SU-DHL-6 (cell line): ENCODE measurements around the gene LLGL2.

Experiments used
- H2AFZ ChIP-seq: fragments of 200-600 bp; sonication (generic); 2 replicates; pipeline ENCODE4 v1.6.1; 2014; ENCODE audit warnings: low read depth, mild to moderate bottlenecking, moderate library complexity, mixed read lengths, antibody characterized with exemption, low read length; ENCODE audit not compliant: severe bottlenecking
- H3F3A ChIP-seq: fragments of 200-600 bp; shearing (Covaris generic); 2 replicates; pipeline ENCODE4 v1.6.0; 2016; ENCODE audit warnings: antibody characterized with exemption, mild to moderate bottlenecking; ENCODE audit not compliant: insufficient read depth
- H3K27ac ChIP-seq: fragments of 200-600 bp; sonication (generic); 2 replicates; pipeline ENCODE4 v1.5.1; 2016; ENCODE audit warnings: low read depth, mild to moderate bottlenecking, low read length, moderate library complexity, mixed read lengths
- H3K27me3 ChIP-seq: fragments of 200-600 bp; sonication (generic), shearing (Covaris generic); 2 replicates; pipeline ENCODE4 v1.6.0; 2014; ENCODE audit warnings: mild to moderate bottlenecking, low read length
- H3K36me3 ChIP-seq: fragments of 200-600 bp; sonication (generic); 2 replicates; pipeline ENCODE4 v1.6.1; 2014; ENCODE audit warnings: mild to moderate bottlenecking, low read length, mixed read lengths
- H3K4me2 ChIP-seq: fragments of 300-600, 200-600 bp; shearing (Covaris generic), sonication (generic); 2 replicates; pipeline ENCODE4 v1.6.0; 2014; ENCODE audit warnings: low read length, low read depth, mild to moderate bottlenecking; ENCODE audit not compliant: poor library complexity, severe bottlenecking
- H3K4me3 ChIP-seq: fragments of 200-600 bp; sonication (generic); 2 replicates; pipeline ENCODE4 v1.5.1; 2014; ENCODE audit warnings: antibody characterized with exemption, low read length, mild to moderate bottlenecking, mixed read lengths; ENCODE audit not compliant: insufficient read depth, poor library complexity, severe bottlenecking
- H3K79me2 ChIP-seq: fragments of 200-600 bp; sonication (generic); 2 replicates; pipeline ENCODE4 v1.6.1; 2014; ENCODE audit warnings: mild to moderate bottlenecking, low read length, moderate library complexity; ENCODE audit not compliant: insufficient read depth
- H3K9ac ChIP-seq: fragments of 200-600 bp; sonication (generic); 2 replicates; pipeline ENCODE4 v1.7.0; 2014; ENCODE audit warnings: mild to moderate bottlenecking, low read length
- H3K9me2 ChIP-seq: fragments of 200-600 bp; sonication (generic); replicated peaks from 2 replicates; pipeline ENCODE4 v1.6.1; 2014; ENCODE audit warnings: low read length; ENCODE audit not compliant: insufficient read depth
- H3K9me3 ChIP-seq: fragments of 200-600 bp; sonication (generic); 2 replicates; pipeline ENCODE4 v1.6.1; 2014; ENCODE audit warnings: low read length, mixed read lengths; ENCODE audit not compliant: insufficient read depth
- H4K20me1 ChIP-seq: fragments of 200-600 bp; sonication (generic); 2 replicates; pipeline ENCODE4 v1.6.1; 2014; ENCODE audit warnings: low read depth, mild to moderate bottlenecking, antibody characterized with exemption, low read length, moderate library complexity, mixed read lengths
- EZH2phosphoT487 ChIP-seq: fragments of 200-600 bp; sonication (generic), shearing (Covaris generic); conservative IDR thresholded peaks from 2 replicates; pipeline ENCODE4 v1.6.1; 2018; ENCODE audit warnings: mild to moderate bottlenecking, antibody characterized with exemption, low read length, moderate library complexity, mixed read lengths
- TF ChIP-seq, protein P1 (sequence below): fragments of 200-600 bp; sonication (generic); IDR thresholded peaks from one replicate; pipeline ENCODE4 v1.5.1; 2017; ENCODE audit warnings: antibody characterized with exemption, mild to moderate bottlenecking, low read length, moderate library complexity; ENCODE audit not compliant: insufficient read depth, poor library complexity, severe bottlenecking

The LLGL2 gene

DNA sequence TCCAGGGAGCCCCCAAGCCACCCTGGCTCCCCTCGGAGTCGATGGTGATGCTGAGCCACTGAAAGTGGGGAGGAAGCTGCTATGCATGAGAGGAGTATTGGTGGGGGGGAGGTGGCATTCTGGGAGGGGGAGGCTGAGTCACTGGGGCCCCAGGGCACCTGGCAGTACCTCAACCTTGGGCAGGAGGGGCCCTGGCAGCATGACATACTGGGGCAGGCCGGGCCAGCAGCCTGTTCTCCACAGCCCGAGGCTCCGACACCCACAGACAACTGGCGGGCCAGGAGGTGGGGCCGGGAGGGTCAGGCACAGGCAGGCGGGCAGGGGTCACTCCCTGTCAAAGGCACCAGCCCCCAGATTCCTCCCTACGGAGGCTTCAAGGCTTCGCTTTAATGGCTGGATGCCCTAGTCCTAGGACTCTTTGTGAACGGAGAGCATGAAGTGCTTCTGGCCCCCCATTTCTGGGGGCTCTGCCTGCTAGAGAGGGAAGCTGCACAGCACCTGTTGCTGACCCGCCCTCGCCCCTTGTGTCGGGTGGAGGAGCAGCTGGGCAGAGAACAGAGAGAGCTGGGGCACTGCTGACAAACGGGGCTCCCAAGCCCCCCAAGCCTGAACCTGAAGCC, 11.1 kb upstream of the LLGL2 start:
- no peak overlapping the region for H3K9ac ChIP-seq
- H3K27me3 ChIP-seq, result no peaks in the 10 kb centered on the region
- H3K9me2 ChIP-seq, result no peaks in the 10 kb centered on the region
- H3K4me2 ChIP-seq, result no peak overlapping the region
- no peak overlapping the region for H2AFZ ChIP-seq
- TF ChIP-seq, protein P1, sequence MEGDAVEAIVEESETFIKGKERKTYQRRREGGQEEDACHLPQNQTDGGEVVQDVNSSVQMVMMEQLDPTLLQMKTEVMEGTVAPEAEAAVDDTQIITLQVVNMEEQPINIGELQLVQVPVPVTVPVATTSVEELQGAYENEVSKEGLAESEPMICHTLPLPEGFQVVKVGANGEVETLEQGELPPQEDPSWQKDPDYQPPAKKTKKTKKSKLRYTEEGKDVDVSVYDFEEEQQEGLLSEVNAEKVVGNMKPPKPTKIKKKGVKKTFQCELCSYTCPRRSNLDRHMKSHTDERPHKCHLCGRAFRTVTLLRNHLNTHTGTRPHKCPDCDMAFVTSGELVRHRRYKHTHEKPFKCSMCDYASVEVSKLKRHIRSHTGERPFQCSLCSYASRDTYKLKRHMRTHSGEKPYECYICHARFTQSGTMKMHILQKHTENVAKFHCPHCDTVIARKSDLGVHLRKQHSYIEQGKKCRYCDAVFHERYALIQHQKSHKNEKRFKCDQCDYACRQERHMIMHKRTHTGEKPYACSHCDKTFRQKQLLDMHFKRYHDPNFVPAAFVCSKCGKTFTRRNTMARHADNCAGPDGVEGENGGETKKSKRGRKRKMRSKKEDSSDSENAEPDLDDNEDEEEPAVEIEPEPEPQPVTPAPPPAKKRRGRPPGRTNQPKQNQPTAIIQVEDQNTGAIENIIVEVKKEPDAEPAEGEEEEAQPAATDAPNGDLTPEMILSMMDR, result no peak
- TF ChIP-seq EZH2phosphoT487, result no peak
- no peaks in the 10 kb centered on the region for H4K20me1 ChIP-seq
- H3K9me3 ChIP-seq, result no peaks in the 10 kb centered on the region
- H3K79me2 ChIP-seq, result no peaks in the 10 kb centered on the region; the same call in 1 of the 2 replicates
- H3K36me3 ChIP-seq, result no peaks in the 10 kb centered on the region
- no peak overlapping the region for H3K27ac ChIP-seq
- 0 out of 2 replicates have a peak, but pooled peaks cover 8% of the 10 kb centered on the region for H3F3A ChIP-seq
- no peak overlapping the region for H3K4me3 ChIP-seq

- H3K27ac ChIP-seq, result no peak overlapping the region
- H3K9me2 ChIP-seq, result no peaks in the 10 kb centered on the region
- no peaks in the 10 kb centered on the region for H3K9me3 ChIP-seq
- no peak overlapping the region for H2AFZ ChIP-seq
- no peaks in the 10 kb centered on the region; the same call in 1 of the 2 replicates for H3K79me2 ChIP-seq
- no peaks in the 10 kb centered on the region for H3K27me3 ChIP-seq
- H3F3A ChIP-seq, result 0 out of 2 replicates have a peak, but pooled peaks cover 8% of the 10 kb centered on the region
- peak overlapping the region; percentile 97 for H3K4me3 ChIP-seq
- H3K4me2 ChIP-seq, result peak overlapping the region; percentile 91
- H3K36me3 ChIP-seq, result no peaks in the 10 kb centered on the region
- H3K9ac ChIP-seq, result peak overlapping the region; percentile 48; the same call in 1 of the 2 replicates
- H4K20me1 ChIP-seq, result no peaks in the 10 kb centered on the region
- TF ChIP-seq EZH2phosphoT487, result no peak
- TF ChIP-seq, protein P1, result no peak
Measured at GRCh38 chr17:75514919-75515495, 10.5 kb upstream of the LLGL2 start.

- Histone ChIP-seq H3K9ac (peak within 1 kb of the TSS; percentile 91), H4K20me1 (no peaks in the 10 kb centered on the region), H3K27me3 (no peaks in the 10 kb centered on the region), H3K4me3 (peak within 1 kb of the TSS; percentile 97), H3F3A (0 out of 2 replicates have a peak, but pooled peaks cover 8% of the 10 kb centered on the region), H3K79me2 (no peaks in the 10 kb centered on the region; the same call in 1 of the 2 replicates), H3K9me2 (no peaks in the 10 kb centered on the region), H3K36me3 (no peaks in the 10 kb centered on the region), H3K9me3 (no peaks in the 10 kb centered on the region), H3K4me2 (peak within 1 kb of the TSS; percentile 91), H2AFZ (peak within 1 kb of the TSS; percentile 99), H3K27ac (no peak within 1 kb of the TSS; the same call in 1 of the 2 replicates)
- no peak for TF ChIP-seq EZH2phosphoT487
- TF ChIP-seq, protein P1, result peak; percentile 96
Measured at GRCh38 chr17:75515496-75516254, 9.8 kb upstream of the LLGL2 start, which contains the start of gene CASKIN2. TSS of gene CASKIN2 (minus strand) at chr17:75515537. CDS start at chr17:75513804, 1,733 bp downstream.
